Fibroblast of lung (primary cell): ENCODE measurements around the gene CBL. TPM values are rescaled to one million over a fixed set of nuclear protein-coding genes. Genes with fewer than 3 reads are reported as not detected.

Experiments used
- DNase-seq, 2 donors: peaks; one replicate each; pipeline versions ENCODE4 v3.0.0 to v3.0.0-alpha.2; 2010; ENCODE audit warnings: low read depth in 2 of 2
- H2AFZ ChIP-seq: 2 replicates; pipeline ENCODE4 v1.5.1; 2012; ENCODE audit warnings: low read length, control low read depth, inconsistent platforms
- H3K27ac ChIP-seq: 2 replicates; pipeline ENCODE4 v1.5.1; 2011; ENCODE audit warnings: low read length, control low read depth; ENCODE audit not compliant: insufficient read depth
- H3K27me3 ChIP-seq: 2 replicates; pipeline ENCODE4 v1.5.1; 2011; ENCODE audit warnings: mild to moderate bottlenecking, low read length; ENCODE audit not compliant: control insufficient read depth, insufficient read depth
- H3K36me3 ChIP-seq: 2 replicates; pipeline ENCODE4 v1.5.1; 2011; ENCODE audit warnings: low read length; ENCODE audit not compliant: control insufficient read depth, insufficient read depth
- H3K4me1 ChIP-seq: 2 replicates; pipeline ENCODE4 v1.5.1; 2011; ENCODE audit warnings: low read length; ENCODE audit not compliant: control insufficient read depth, insufficient read depth; ENCODE audit errors: extremely low read depth
- H3K4me2 ChIP-seq: 2 replicates; pipeline ENCODE4 v1.5.1; 2011; ENCODE audit warnings: low read length, control low read depth; ENCODE audit not compliant: insufficient read depth; ENCODE audit errors: extremely low read depth
- H3K4me3 ChIP-seq, 4 experiments: fragments of 200-600 bp in 1 of 4; sonication (generic) in 1 of 4; replicated peaks in 1 of 4; 2 replicates each; pipeline ENCODE4 v1.5.1; 2011 to 2016; ENCODE audit warnings: low read length in 4 of 4, low read depth in 3 of 4, mild to moderate bottlenecking in 3 of 4, control low read depth in 2 of 4, inconsistent platforms in 1 of 4, mixed read lengths in 1 of 4; ENCODE audit not compliant: insufficient read depth in 1 of 4; ENCODE audit errors: control extremely low read depth in 1 of 4
- H3K79me2 ChIP-seq: 2 replicates; pipeline ENCODE4 v1.5.1; 2012; ENCODE audit warnings: mild to moderate bottlenecking, low read length, inconsistent platforms; ENCODE audit not compliant: control insufficient read depth, insufficient read depth
- H3K9ac ChIP-seq: 2 replicates; pipeline ENCODE4 v1.5.1; 2011; ENCODE audit warnings: mild to moderate bottlenecking, low read length, control low read depth; ENCODE audit not compliant: insufficient read depth
- H3K9me3 ChIP-seq: 2 replicates; pipeline ENCODE4 v1.5.1; 2012; ENCODE audit warnings: low read depth, low read length; ENCODE audit not compliant: control insufficient read depth, insufficient read depth
- H4K20me1 ChIP-seq: 2 replicates; pipeline ENCODE4 v1.5.1; 2011; ENCODE audit warnings: low read length; ENCODE audit not compliant: control insufficient read depth, insufficient read depth; ENCODE audit errors: extremely low read depth
- CTCF ChIP-seq, 2 donors: IDR thresholded peaks in 1 of 2; conservative IDR thresholded peaks in 1 of 2; 1 replicate in 1 of 2; 2 replicates in 1 of 2; pipeline ENCODE4 v1.5.1; 2011 to 2012; ENCODE audit warnings: low read length in 2 of 2, control low read depth in 1 of 2, inconsistent platforms in 1 of 2, low read depth in 1 of 2, mild to moderate bottlenecking in 1 of 2
- EZH2 ChIP-seq: IDR thresholded peaks from 2 replicates; pipeline ENCODE4 v1.5.1; 2012; ENCODE audit warnings: low read length, control low read depth, mild to moderate bottlenecking; ENCODE audit errors: missing control alignments
- polyA plus RNA-seq, 2 donors: library from polyadenylated mRNA; depleted of rRNA in 1 of 2; stranded (reverse) in 1 of 2; unstranded in 1 of 2; fragments of >200 nt; gene quantifications; 2 replicates each; pipeline ENCODE4 v1.2.1, GENCODE V29; 2011 to 2012; ENCODE audit warnings: missing spikeins in 1 of 2
- total RNA-seq: library from RNA; depleted of rRNA; stranded (reverse); fragments of >200 nt; gene quantifications from 2 replicates; pipeline ENCODE4 v1.2.1, GENCODE V29; 2014

The CBL gene
- total and polyA plus RNA-seq, 2 donors (not counting 1 experiment from before 2014, with no cell fraction given): 11.1 to 12.4 TPM

GRCh38 chr11:119236891-119237290 is 30.8 kb downstream of the CBL start:
- Histone ChIP-seq H3K27me3 (no peaks in the 10 kb centered on the region), H3K9ac (no peak overlapping the region), H3K4me3 (no peak overlapping the region), H3K4me1 (peaks cover 7% of the 10 kb centered on the region), H2AFZ (no peak overlapping the region), H3K9me3 (no peaks in the 10 kb centered on the region), H3K36me3 (no peaks in the 10 kb centered on the region), H3K4me2 (peak overlapping the region; percentile 29), H4K20me1 (no peaks in the 10 kb centered on the region), H3K79me2 (peaks cover 9% of the 10 kb centered on the region), H3K27ac (no peak overlapping the region)
- DNase-seq: peak; percentile 44 to 60
- TF ChIP-seq EZH2 (no peak), CTCF (conservative IDR thresholded peaks at IDR 0.05 in 1 of 2, IDR thresholded peaks at IDR 0.05 in 1 of 2; ENCODE audit: low read depth in 1 of 2, low read length in 2 of 2) (no peak)

GRCh38 chr11:119237515-119237914 is 31.4 kb downstream of the CBL start:
- H4K20me1 ChIP-seq: no peaks in the 10 kb centered on the region
- no peaks in the 10 kb centered on the region for H3K36me3 ChIP-seq

More at GRCh38 chr11:119237515-119237914, 31.4 kb downstream of the CBL start:
- no peak overlapping the region for H3K27ac ChIP-seq
- no peak overlapping the region for H3K4me2 ChIP-seq
- TF ChIP-seq EZH2: no peak
- no peak for TF ChIP-seq CTCF (conservative IDR thresholded peaks at IDR 0.05 in 1 of 2, IDR thresholded peaks at IDR 0.05 in 1 of 2; ENCODE audit: low read depth in 1 of 2, low read length in 2 of 2)
- no peak for DNase-seq
- H3K4me1 ChIP-seq: peaks cover 7% of the 10 kb centered on the region
- no peaks in the 10 kb centered on the region for H3K9me3 ChIP-seq
- no peaks in the 10 kb centered on the region for H3K27me3 ChIP-seq
- H3K4me3 ChIP-seq: no peak overlapping the region
- no peak overlapping the region for H3K9ac ChIP-seq
- no peak overlapping the region for H2AFZ ChIP-seq
- H3K79me2 ChIP-seq: peaks cover 9% of the 10 kb centered on the region
